HG03521 (cell line): ENCODE results near the gene CLEC16A.

Experiments
- ATAC-seq: cut with Tn5 transposase; IDR thresholded peaks from one replicate; pipeline ENCODE4 v1.9.1; 2021; ENCODE audit warnings: mild to moderate bottlenecking, moderate library complexity; ENCODE audit not compliant: unreplicated experiment

CLEC16A gene, protein sequence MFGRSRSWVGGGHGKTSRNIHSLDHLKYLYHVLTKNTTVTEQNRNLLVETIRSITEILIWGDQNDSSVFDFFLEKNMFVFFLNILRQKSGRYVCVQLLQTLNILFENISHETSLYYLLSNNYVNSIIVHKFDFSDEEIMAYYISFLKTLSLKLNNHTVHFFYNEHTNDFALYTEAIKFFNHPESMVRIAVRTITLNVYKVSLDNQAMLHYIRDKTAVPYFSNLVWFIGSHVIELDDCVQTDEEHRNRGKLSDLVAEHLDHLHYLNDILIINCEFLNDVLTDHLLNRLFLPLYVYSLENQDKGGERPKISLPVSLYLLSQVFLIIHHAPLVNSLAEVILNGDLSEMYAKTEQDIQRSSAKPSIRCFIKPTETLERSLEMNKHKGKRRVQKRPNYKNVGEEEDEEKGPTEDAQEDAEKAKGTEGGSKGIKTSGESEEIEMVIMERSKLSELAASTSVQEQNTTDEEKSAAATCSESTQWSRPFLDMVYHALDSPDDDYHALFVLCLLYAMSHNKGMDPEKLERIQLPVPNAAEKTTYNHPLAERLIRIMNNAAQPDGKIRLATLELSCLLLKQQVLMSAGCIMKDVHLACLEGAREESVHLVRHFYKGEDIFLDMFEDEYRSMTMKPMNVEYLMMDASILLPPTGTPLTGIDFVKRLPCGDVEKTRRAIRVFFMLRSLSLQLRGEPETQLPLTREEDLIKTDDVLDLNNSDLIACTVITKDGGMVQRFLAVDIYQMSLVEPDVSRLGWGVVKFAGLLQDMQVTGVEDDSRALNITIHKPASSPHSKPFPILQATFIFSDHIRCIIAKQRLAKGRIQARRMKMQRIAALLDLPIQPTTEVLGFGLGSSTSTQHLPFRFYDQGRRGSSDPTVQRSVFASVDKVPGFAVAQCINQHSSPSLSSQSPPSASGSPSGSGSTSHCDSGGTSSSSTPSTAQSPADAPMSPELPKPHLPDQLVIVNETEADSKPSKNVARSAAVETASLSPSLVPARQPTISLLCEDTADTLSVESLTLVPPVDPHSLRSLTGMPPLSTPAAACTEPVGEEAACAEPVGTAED

DNA sequence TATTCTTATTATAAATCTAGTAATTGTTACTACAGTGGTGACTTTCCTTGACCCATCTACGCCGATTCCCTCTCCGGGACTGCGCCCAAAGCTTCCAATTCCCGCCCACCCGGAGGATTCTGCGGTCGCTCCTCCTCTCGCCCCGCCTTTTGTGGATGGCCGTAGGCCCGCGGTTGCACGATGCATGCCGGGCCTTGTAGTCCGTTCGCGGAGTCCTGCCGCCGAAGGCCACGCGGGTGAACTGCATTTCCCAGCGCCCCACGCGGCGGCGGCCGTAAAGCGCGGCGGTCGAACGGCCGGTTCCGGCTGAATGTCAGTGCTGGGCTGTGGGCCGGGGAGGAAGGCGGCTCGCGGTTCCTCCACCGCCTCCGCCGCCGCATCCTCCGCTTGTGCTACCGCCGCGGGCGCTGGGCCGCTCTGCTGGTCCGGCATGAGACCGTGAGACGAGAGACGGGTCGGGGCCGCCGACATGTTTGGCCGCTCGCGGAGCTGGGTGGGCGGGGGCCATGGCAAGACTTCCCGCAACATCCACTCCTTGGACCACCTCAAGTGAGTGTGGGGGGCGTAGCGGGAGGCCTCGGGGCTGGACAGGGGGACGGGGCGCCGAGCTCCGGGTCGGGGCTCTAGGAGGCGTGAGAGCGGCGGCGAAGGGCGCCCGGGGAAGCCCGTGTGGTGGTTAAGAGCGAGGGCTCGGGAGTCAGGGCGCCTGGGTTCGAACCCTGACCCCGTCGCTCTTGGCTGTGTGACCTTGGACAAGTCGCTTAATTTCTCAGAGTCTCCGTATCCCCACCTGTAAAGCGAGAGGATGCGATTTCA, at the start of gene CLEC16A:
CLEC16A (plus strand) TSS at position 316 of the 816 bp plus-strand sequence; CDS start at position 470, 154 bp downstream.
- ATAC-seq, result peak; percentile 74

DNA sequence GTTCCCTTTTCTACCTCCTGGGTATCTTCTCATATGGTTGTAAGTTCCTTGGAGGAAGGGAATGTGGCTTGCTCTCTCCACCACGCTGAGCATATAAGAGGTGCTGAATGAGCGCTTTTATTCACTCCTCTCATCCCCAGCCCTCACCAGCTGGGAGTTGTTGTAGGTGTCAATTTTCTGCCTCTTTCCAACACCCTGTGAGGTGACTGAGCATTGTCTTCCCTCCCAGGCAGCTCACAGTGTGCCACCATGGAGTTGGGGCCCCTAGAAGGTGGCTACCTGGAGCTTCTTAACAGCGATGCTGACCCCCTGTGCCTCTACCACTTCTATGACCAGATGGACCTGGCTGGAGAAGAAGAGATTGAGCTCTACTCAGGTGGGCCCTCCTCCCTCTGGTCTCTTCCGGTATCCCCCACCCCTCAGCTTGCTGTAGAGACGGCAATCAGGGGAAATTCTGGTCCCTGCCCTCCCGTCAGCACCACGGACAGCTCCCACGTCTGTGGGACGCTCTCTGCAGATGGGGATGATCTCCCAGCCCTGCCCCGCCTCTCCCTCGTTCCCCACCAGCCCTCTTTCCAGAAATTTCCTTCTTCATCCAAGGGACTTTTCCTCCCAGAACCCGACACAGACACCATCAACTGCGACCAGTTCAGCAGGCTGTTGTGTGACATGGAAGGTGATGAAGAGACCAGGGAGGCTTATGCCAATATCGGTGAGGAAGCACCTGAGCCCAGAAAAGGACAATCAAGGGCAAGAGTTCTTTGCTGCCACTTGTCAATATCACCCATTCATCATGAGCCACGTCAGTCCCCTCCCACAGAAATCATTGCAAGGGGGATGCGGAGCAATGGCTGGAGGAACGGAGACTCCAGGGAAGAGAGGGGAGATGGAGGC, 49.1 kb upstream of the CLEC16A start:
- ATAC-seq, result no peak

DNA sequence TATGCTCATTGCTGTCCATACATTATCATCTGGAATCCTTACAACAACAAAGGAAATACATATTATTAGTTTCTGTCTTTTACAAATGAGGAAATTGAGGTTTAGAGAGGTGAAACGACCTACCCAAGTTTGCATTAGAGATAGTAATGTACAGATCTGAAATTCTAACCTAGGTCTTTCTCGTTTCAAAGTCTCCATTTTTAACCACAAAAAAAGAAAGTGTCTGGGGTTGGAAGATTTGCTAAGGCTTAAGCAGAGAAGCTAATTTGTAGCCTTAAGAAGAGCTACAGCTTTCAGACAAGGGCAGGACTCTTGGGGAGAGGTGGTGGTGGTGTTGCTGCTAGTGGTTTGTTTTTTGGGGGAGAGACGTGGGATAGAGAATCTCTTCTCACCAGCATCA, 48.2 kb upstream of the CLEC16A start:
- no peak for ATAC-seq

DNA sequence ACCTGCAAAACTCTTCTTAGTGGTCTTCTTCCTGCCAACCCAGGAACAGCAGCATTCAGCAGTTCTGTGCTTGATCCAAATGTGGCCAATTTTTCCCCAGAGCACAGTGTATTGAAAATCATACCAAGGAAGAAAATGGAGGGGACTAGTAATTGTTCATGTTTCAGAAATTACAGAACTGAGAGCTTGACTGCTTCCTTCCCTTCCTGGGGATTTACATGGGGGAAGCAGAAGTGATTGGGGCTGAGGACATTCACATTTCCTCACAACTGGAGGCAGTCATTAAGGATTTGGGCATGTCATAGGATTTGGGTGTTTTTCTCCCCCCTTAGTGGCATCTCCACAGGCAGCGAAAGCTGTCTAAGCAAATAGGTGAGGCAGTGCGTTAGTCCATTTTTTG, 47.6 kb upstream of the CLEC16A start:
- no peak for ATAC-seq

DNA sequence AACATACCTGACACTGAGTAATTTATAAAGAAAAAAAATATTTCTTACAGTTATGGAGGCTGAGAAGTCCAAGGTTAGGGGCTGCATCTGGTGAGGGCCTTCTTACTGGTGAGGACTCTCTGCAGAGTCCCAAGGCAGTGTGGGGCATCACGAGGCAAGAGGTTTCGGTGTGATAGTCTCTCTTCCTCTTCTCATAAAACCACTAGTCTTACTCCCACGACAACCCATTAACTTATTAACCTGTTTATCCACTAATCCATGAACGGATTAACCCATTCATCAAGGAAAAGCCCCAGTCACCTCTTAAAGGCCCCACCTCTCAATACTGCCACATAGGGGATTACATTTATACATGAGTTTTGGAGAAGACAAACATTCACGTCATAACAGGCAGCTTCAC, 47.2 kb upstream of the CLEC16A start:
- no peak for ATAC-seq

DNA sequence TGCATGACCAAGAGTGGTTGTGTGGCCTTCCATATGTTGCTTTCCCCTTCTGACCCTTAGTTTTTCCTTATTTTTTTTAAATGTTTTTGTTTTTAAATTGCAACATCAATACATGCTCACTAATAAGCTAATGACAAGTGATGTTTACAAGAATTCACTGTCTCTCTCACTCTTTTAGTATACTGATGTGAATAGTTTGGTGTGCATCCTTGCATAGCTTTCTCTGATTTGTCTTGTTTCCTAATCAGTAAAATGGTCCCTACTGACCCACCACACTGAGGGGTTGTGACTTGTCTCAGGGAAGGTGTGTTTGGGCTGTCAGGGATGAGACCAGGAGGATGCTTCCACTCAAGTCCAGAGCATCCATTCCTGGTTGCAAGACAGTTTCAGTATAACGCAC, 41.4 kb upstream of the CLEC16A start:
- no peak for ATAC-seq

DNA sequence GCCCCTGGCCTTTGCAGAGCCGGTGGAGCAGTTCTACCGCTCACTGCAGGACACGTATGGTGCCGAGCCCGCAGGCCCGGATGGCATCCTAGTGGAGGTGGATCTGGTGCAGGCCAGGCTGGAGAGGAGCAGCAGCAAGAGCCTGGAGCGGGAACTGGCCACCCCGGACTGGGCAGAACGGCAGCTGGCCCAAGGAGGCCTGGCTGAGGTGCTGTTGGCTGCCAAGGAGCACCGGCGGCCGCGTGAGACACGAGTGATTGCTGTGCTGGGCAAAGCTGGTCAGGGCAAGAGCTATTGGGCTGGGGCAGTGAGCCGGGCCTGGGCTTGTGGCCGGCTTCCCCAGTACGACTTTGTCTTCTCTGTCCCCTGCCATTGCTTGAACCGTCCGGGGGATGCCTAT, 37.9 kb upstream of the CLEC16A start:
- no peak for ATAC-seq

DNA sequence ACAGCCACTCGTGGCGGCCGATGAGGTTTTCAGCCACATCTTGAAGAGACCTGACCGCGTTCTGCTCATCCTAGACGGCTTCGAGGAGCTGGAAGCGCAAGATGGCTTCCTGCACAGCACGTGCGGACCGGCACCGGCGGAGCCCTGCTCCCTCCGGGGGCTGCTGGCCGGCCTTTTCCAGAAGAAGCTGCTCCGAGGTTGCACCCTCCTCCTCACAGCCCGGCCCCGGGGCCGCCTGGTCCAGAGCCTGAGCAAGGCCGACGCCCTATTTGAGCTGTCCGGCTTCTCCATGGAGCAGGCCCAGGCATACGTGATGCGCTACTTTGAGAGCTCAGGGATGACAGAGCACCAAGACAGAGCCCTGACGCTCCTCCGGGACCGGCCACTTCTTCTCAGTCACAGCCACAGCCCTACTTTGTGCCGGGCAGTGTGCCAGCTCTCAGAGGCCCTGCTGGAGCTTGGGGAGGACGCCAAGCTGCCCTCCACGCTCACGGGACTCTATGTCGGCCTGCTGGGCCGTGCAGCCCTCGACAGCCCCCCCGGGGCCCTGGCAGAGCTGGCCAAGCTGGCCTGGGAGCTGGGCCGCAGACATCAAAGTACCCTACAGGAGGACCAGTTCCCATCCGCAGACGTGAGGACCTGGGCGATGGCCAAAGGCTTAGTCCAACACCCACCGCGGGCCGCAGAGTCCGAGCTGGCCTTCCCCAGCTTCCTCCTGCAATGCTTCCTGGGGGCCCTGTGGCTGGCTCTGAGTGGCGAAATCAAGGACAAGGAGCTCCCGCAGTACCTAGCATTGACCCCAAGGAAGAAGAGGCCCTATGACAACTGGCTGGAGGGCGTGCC, 37.2 kb upstream of the CLEC16A start:
- ATAC-seq, result no peak

DNA sequence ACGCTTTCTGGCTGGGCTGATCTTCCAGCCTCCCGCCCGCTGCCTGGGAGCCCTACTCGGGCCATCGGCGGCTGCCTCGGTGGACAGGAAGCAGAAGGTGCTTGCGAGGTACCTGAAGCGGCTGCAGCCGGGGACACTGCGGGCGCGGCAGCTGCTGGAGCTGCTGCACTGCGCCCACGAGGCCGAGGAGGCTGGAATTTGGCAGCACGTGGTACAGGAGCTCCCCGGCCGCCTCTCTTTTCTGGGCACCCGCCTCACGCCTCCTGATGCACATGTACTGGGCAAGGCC, 36.7 kb upstream of the CLEC16A start:
- no peak for ATAC-seq

DNA sequence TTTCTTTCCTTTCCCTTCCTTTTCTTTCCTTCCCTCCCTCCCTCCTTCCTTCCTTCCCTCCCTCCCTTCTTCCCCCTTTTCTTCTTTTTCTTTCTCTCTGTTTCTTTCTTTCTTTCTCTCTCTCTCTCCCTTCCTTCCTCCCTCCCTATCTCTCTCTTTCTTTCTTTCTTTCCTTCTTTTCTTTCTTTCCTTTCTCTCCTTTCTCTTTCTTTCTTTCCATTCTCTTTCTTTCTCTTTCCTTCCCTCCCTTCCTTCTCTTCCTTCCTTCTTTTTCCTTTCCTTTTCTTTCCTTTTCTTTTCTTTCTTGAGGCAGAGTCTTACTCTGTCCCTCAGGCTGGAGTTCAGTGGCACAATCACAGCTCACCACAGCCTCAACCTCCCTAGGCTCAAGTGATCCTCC, 33.1 kb upstream of the CLEC16A start:
- no peak for ATAC-seq

DNA sequence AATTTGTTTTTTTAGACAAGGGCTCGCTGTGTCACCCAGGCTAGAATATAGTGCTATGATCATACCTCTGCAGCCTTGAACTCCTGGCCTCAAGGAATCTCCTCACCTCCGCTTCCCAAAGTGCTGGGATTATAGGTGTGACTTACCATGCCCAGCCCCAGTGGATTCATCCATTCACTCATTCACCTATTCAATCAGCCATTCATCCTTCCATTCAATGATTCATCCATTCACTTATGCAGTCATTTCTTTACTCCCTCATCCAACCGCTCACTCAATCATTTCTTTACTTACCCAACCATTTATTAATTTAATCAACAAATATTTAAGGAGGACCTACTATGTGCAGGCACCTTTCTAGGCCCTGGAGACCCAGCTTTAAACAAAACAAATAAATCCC, 27.8 kb upstream of the CLEC16A start:
- ATAC-seq, result no peak

DNA sequence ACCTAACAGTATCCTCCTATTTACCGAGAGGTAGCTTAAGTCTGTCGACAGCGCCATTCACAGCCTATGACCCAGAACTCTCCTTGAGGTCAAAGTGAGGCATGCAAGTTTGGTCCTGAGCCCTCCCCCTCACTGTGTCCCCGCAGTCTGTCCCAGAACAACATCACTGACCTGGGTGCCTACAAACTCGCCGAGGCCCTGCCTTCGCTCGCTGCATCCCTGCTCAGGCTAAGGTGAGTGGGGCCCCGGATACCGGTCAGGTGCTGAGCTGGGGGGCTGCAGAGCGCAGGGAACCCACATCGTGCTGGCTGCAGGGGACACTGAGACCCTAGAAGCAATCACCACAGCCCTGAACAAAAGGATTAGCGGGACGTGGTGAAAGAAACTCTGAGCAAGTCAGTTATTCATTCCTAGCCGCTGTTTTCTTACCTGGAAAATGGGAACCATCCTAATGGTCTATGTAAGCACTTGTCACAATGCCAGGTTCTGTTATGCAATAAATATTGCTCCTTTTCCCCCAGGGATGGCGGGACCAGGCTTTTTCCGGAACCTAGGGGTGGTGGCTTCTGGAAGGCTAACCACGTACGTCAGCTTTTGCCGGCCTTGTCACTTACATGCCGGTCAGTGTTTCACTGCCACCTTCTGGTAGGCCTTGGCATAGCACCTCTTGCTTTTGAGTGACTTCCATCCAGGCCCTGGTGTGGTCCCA, 25.9 kb upstream of the CLEC16A start:
- ATAC-seq, result peak; percentile 58

DNA sequence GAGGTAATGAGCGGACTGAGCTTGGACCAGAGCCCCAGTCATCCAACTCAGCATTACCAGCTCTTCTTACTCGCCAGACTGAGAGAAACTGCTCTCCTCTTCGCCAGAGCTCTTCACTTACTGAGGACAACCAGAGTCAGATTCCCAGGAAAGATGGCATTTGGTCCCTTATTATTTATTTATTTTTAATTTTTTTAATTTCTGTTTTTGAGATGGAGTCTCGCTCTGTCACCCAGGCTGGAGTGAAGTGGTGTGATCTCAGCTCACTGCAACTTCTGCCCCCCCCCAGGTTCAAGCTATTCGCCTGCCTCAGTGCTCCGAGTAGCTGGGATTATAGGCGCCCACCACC, 25.4 kb upstream of the CLEC16A start:
- ATAC-seq, result no peak

DNA sequence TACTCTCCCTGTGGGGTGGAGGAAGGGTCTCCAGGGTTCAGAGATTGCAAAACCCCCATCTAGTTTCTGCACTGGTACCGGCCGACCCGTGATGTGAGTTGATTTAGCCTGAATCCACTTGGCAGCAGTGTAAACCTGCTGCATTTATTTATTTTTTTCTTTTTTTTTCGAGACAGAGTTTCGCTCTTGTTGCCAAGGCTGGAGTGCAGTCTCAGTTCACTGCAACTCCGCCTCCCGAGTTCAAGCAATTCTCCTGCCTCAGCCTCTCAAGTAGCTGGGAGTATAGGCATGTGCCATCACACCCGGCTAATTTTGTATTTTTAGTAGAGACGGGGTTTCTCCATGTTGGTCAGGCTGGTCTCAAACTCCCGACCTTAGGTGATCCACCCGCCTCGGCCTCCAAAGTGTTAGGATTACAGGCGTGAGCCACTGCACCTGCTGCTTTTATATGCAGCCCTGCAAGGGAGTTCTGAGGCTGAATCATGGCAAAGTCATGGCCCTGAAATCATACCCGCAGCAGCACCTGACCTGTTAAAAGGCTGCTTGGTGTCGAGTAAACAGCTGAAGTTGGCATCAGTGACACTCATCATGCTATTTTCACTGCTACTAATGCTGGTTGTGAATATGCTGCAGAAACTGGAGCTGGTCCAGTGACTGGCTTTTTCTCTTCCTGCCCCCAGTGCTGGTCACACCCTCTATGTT, 23.5 kb upstream of the CLEC16A start:
- no peak for ATAC-seq

DNA sequence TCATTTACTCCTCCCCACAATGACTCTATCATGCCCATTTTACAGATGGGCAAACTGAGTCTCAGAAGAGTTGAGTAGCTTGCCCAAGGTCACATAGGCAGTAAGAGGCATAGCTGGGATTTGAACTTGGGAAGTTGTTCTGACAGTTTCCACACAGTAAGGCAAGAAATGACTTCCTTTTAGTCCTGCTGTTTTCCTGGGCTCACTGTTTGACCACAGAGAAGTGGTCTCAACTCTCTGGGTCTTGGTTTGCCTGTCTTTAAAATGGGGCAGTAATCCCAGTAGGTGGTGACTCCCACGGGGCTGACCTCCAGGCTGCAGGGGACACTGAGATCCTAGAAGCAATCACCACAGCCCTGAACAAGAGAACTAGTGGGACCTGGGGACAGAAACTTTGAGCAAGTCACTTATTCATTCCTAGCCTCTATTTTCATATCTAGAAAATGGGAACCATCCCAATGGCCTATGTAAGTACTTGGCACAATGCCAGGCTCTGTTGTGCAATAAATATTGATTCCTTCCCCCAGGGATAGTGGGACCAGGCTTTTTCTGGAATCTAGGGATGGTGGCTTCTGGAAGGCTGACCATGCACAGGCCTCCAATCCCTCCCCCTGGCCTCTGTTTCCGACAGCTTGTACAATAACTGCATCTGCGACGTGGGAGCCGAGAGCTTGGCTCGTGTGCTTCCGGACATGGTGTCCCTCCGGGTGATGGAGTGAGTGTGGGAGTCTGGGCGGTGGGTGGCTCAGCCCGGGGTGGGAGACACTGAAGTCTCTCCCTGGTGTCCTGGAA, 22.6 kb upstream of the CLEC16A start:
- ATAC-seq, result no peak

DNA sequence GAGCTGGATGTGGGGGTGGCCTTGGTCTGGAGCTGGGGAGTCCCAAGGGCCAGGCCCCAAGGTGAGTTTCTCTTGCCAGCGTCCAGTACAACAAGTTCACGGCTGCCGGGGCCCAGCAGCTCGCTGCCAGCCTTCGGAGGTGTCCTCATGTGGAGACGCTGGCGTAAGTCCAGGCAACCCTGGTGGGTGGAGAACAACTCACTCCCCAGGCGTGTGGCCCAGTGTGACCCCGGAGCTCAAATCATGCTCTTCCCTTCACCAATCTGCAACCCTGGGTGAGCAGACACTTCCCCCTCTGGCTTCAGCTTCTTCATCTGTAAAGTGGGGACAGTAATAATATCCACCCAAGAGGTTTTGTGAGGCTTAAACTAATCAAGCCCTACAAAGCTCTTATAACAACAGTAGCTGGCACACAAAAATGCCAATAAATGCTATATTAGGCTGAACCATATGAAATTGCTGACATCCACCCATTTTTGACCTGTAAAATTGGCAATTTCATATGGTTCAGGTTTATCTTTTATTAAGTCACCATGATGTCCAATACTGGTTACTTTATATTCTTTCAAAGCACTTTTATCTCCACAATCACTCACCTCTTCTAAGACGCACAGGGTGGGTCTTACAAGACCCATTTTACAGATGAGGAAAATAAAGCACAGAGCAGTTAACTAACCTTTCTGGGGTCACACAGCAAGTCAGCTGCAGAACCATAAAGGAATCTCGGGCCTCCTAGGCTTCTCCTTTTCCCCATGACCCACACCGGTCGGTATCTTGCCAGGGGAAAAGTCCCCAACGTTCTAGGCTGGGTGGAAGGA, 21.8 kb upstream of the CLEC16A start:
- ATAC-seq, result no peak
